UCSD-AML1 (cell line): ENCODE measurements around the gene R3HDM1.
"Not testable (repeated sequence)": the region's sequence is repeated elsewhere in the genome, so short reads cannot be mapped to it uniquely, and the experiment has no call there.

Experiments used
- DNase-seq: peaks from one replicate; lab custom pipeline; 2025; ENCODE audit not compliant: unreplicated experiment; lab: John Stamatoyannopoulos, UW

Gene R3HDM1

GRCh38 chr2:135641156-135642068, 110.1 kb downstream of the R3HDM1 start:
- DNase-seq = no peak

GRCh38 chr2:135647836-135648579, 116.7 kb downstream of the R3HDM1 start:
- no peak for DNase-seq

DNA sequence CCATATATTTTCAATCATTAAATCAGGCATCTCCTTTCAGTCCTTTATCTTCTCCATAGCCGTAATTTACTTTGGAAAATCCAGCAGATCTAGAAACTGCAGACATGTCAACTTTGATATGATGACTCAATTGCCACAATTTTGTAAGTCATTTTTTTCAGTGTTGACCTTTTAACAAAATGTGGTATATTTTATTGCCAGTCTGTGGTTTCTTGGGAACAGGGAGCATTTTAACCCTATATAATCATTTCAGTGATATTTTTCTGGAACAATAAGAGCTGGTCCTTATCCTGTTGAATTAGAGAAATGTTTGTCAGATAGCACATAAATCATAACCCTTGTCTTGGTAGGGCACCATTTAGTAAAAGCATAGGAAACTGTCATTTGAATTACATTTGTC, 119.4 kb downstream of the R3HDM1 start:
- no peak for DNase-seq

DNA sequence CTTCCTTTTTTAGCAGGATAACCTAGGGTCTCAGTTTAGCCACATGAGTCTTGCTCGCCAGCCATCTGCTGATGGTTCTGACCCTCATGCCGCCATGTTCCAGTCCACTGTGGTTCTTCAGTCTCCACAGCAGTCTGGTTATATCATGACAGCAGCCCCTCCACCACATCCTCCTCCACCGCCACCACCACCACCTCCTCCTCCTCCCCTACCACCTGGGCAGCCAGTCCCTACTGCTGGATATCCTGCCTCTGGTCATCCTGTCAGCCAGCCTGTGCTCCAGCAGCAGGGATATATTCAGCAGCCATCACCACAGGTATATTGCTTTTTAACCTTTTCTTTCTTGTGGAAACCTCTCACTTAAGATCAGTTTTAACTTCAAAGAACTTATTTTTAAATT, 120.4 kb downstream of the R3HDM1 start:
- DNase-seq = no peak

DNA sequence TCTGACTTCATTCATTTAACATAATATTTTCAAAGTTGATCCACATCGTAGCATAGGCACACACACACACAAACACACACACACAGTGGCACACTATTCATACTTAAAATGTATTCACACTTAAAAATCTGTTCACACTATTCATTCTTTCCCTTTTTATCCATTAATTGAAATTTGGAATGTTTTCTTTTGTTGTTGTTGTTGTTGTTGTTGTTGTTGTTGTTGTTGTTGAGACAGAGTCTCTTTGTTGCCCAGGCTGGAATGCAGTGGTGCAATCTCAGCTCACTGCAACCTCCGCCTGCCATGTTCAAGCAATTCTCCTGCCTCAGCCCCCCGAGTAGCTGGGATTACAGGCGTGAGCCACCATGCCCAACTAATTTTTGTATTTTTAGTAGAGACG, 123.0 kb downstream of the R3HDM1 start:
- not testable (repeated sequence) for DNase-seq

DNA sequence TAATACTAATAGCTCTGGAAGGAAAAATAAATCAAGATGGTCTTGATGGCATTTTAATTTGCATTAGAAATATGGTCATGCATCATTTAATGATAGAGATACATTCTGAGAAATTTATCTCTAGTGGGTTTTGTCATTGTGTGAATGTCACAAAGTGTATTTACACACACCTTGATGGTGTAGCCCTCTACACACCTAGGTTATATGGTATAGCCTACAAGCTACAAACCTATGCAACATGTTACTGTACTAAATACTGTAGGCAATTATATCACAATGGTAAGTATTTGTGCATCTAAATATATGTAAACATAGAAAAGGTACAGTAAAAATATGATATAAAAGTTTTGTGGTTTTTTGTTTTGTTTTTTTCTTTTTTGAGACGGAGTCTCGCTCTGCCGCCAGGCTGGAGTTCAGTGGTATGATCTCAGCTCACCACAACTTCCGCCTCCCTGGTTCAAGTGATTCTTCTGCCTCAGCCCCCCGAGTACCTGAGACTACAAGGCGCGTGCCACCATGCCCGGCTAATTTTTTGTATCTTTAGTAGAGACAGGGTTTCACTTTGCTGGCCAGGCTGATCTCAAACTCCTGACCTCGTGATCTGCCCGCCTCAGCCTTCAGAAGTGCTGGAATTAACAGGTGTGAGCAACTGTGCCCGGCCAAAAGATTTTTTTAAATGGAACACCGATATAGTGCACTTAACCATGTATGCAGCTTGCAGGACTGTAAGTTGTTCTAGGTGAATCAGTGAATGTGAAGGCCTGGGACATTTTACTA, 126.7 kb downstream of the R3HDM1 start:
- DNase-seq = no peak

DNA sequence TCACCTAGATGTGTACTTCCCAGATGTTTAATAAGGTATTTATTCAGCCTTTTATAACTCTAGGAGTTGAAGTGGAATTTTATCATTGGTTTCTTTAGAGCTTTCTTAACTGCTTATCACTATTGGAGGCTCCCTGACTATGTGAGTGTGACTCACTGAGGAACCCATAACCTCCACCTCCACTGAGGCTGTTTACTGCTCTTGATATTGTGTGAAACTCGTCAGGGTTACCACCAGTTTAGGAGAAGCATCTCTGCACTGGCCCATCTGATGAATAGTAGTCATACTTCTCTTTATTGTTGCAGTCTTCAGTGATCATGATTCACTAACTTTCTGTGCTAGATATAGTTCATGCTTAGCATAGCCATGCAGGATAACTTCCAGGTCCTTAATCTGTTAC, 130.8 kb downstream of the R3HDM1 start:
- DNase-seq = no peak

GRCh38 chr2:135663148-135663700, 131.9 kb downstream of the R3HDM1 start:
- no peak for DNase-seq

DNA sequence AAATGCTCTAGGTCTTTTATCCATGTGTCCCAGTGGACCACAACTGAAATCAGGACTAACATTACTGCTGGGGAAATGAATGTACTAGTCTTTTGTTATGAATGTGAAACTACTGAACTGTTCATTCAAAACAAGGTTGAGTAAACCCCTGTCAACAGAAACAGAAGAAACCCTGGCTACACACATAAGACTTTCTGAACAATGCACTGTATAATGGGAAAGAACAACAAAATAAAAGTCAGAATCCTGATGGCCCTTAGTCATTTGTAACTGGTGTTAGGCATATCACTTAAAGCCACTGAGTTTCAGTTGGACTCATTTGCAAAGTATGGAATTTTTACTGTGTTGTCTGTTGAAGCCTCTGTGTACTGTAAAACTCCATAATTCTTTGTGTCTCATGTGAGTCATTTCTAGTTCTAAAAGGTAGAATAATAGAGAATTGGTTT, 133.4 kb downstream of the R3HDM1 start:
- DNase-seq = no peak

- DNase-seq = no peak
Observed at GRCh38 chr2:135667045-135667444, 135.8 kb downstream of the R3HDM1 start.

DNA sequence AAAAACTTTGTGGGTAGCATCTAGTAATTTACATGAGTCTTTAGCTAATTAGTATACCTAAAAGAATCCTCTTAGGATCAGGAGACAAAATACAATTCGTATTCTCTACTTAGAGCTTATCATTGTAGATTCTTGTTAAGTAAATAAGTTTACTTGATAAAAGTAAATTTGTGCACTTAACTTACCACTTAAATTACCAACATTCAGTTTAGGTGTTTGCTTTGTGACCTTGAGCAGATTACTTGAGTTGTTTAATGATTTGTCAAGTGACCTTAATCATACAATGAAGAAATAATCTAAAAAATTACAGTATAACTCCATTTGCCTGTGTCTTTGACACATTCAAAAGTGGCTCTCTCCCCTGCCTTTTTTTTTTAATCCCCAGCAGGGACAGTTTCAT, 143.2 kb downstream of the R3HDM1 start:
- DNase-seq = no peak

- no peak for DNase-seq
Observed at GRCh38 chr2:135676031-135676430, 144.7 kb downstream of the R3HDM1 start.

GRCh38 chr2:135679125-135679524, 147.8 kb downstream of the R3HDM1 start:
- no peak for DNase-seq

DNA sequence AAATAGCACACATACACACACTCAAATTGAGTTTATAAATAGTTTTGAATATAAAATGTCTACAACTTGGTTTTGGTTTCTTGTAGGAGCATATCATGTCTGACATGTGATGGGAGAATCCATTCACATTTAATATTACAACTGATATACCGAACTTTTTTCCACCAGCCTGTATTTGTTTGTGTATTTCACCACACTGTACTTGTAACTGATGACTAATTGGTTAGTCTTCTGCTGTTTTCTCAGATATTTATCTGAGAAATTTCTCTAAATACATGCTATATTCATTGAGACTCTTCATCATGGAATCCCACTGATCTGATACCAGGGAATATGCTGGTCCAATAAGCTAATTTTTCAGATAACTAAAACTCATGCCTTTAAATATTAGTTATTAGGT, 154.1 kb downstream of the R3HDM1 start:
- no peak for DNase-seq

DNA sequence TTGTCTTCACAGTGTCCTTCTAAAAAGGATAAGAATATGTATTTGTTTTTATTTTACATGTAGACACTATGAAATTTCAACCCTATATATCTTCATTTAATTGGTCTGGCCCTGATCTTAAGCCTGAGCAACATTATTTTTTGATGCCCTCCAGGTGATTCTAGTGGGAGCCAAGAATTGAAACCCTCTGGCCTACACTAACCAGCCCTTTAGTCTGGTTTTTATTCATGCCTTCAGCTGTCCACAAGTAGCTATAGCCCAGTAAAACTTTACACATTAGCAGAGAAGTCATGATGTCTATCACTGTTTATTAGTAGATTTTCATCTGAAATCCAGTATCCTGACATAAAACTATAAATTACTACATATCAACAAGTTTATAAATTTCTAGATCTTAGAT, 157.7 kb downstream of the R3HDM1 start:
- DNase-seq = no peak

DNA sequence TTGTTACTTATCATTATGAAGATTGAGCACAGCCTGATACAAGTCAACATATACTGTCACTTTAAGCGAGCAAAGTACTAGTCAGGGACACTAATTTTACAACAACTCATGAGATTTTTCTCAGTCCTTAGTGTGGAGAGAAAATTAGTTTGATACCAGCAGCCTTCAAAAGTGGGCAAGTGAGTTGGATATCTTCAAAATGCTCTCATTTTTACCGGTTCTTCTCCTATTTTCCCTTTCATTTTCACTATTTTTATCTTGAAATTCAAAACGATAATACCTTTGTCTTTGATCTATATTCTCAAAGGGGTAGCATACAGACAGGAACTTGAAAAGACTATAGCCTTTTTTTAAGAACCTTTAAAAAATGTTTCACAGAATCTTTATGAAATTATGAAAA, 158.4 kb downstream of the R3HDM1 start:
- DNase-seq = no peak

GRCh38 chr2:135694711-135695110, 163.4 kb downstream of the R3HDM1 start:
- DNase-seq = no peak

- DNase-seq = no peak
Observed at GRCh38 chr2:135698838-135699237, 167.6 kb downstream of the R3HDM1 start.

DNA sequence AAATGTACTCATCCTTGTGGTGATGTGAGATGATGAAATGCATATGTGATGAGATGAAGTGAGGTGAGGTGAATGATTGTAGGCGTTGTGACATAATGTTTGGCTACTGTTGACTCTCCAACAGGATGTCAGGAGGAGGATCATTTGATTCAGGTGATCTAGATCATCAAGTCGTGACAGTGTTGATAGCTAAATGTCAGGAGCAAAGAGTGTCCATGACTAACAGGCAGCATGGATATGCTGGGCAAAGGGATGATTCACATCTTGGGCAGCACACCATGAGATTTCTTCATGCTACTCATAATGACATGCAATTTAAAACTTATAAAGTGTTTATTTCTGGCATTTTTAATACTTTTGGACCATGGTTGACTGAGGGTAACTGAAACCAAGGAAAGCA, 170.2 kb downstream of the R3HDM1 start:
- no peak for DNase-seq

GRCh38 chr2:135703300-135703699, 172.0 kb downstream of the R3HDM1 start:
- DNase-seq = no peak

DNA sequence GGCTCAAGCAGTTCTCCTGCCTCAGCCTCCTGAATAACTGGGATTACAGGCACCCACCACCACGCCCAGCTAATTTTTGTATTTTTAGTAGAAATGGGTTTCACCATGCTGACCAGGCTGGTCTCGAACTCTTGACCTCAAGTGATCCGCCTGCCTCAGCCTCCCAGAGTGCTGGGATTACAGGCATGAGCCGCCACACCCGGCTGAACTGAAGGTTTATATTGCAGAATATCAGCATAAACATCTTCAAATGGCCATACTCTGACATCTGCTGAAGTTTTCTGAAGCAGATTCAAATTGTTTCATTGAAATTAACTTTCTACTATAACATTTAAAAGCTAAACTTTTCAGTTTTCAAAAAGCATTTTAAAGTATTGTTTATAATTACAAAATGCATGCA, 172.8 kb downstream of the R3HDM1 start:
- not testable (repeated sequence) for DNase-seq
